HL-60/S4 treated with phorbol 12-myristate 13-acetate at 8.2 ng/mL for 4 days and 3 days (cell line): Measurements from ENCODE around the gene RBM43.

Experiments
- in situ Hi-C: fragments of 300-500 bp; cut with MboI; formaldehyde crosslinking; loops from 2 replicates; pipeline ENCODE4 v1.15.0; 2022; ENCODE audit warnings: low sequenced_read_pairs

Gene RBM43

GRCh38 chr2:151230627-151231140 lies 31.0 kb downstream of the RBM43 start:
- in situ Hi-C loops: no loop called here

DNA sequence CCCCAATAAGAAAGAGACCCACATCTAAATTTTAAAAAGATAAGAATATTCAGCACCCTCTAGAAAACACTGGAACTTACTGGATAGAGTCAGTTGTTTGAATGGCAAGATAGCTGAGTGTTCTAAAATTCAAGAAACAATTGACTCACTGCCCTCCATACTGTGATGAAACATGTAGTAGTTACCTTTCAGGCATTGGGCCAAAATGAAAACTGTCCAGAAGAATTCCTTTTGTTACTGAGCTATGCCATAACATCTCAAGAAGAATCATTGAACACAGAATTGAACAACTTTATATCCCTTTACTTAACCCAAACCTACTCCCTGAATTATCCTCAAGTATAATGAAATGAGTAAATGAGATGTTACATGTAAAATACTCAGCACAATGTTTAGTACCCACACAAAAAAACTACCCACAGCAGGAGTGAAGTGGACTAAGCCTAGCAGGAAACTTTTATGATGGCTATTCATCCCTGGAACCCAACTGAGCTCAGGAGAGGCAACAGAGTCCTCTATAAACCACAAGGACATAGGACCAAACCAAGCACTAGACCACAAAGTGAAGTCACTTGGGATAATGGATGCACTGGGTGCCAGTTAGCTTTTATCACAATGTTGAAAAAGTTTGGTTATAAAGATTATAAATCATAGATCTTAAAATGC lies 32.7 kb downstream of the RBM43 start:
- in situ Hi-C loops: no loop called here

- in situ Hi-C loops: no loop called here
Observed at GRCh38 chr2:151217343-151217742, 44.3 kb downstream of the RBM43 start.

DNA sequence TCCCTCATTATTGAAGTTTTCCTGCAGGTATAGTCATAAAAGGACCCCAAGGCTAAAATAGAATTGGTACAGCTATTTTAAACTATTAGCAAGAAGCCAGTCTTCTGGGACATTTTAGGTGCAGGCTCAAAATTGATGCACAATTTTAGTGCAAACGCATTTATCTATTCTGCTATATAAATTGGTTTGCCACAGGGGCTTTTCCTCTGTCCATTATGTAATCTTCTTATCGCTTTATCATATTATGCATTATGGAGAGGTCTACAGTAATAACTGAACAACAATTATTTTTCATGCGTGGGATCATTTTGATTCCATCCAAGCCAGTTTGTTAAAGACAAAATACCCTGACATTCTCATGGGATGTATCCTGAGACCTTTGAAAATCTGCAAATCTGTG lies 54.6 kb downstream of the RBM43 start:
- in situ Hi-C loops: no loop called here

DNA sequence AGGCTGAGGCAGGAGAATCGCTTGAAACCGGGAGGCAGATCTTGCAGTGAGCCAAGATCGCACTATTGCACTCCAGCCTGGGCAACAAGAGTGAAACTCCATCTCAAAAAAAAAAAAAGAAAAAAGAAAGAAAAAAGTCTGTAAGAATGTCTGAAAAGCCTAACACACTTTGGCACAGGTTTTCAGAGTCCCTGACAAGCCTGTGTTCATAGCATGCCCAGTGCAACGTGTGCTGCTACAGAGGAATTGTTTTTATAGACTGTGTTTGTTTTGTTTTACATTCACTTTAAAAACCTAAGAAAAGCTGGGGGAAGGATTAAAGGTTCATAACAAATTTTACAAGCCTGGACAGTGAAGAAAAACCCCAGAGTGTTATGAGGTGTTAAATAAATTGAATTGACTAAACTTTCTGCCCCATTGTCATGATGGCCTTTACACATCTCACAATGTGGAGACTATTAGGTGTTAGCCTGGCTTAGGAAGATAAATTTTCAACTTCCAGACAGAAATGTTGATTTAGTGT lies 55.2 kb downstream of the RBM43 start:
- in situ Hi-C loops: no loop called here

DNA sequence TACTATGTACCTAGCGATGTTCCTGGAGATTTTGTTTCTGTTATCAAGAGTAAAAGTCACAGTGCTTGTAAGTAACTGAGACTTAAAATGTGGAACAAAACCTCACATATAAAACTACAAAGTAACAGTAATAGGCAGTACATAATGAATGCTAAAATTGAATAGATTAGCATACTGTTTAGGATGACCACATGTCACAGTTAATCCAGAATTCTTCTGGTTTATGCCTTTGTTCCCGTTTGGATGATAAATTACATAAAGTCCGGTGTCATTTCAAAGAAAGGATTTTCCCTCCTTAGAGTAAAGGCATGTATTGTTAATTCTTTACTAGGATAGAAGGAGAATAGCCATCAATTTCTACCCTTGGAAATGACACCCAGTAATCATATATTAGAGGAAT lies 56.1 kb downstream of the RBM43 start:
- in situ Hi-C loops: no loop called here

DNA sequence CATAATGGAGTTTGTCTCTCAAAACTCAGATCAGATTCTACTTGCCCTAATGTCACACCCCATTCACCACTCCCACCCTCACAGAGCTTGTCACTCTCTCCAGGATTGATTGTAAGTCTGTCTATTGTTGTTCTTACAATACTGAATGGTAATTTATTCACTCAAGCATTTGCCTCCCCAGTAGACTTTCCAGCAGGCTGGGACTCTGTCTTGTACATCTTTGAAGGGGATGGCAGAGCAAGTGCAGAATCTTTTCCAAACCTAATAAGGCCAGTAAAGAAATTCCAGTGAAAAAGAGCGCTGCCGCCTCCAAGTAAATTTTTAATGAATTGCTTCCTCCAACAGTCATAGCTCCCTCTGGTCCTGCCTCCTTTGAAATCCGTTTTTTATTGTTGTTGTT lies 56.9 kb downstream of the RBM43 start:
- in situ Hi-C loops: no loop called here

DNA sequence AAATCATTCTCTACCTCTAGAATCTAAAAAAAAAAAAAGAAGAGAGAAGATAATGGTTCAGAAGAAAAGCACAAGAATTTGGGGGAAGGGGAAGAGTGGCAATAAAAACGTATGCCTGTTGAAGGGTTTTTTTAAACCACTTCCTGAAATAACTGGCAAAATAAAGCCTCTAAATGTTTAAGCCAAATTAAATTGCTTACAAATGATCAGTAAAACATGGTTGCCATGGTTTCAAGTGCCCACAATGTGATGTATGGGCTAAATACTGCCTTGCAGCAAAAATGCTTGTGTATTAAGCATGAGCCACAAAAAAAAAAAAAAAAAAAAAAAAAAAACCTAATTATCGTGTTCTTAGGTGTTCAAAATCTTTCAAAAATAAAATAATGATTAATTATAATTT lies 60.8 kb downstream of the RBM43 start:
- in situ Hi-C loops: no loop called here

DNA sequence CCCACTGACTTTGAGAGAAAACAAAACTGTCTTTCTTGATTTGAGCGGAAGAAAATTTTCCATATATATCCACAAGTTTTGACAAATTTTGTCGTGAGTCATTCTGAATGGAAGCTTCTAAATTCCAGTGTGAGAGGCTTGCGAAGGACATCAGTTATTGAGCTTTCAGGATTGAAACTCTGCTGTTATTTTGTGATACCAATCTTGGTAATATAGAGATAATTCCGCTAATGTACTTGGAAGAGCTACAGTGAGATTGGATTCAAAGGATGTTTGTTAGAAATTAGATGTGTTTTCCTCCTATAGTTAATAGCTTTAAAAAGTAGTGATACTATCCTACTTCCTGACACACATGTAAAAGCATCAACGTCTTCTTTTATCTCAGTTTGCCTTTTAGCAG lies 61.4 kb downstream of the RBM43 start:
- in situ Hi-C loops: no loop called here

DNA sequence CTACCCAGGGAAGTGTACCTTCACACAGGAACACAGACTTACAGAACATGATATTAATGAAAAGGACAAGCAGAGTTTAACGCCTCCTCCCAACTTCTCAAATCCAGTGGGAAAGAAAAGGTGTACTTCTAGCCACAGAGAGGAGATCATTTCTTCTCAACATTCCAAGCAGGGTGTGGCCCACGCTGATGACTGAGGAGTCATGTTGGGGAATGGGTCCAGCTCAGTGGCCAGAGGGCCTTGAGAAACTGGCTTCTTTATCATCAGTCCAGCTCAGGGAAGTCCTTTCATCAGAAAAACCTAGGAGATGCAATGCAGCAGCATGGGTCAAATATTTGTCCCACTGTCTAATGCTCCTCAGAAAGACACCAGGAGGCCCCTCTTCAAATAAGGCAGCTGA lies 63.0 kb downstream of the RBM43 start:
- in situ Hi-C loops: no loop called here
